Stimulated activated CD8-positive, alpha-beta memory T cell treated with anti-CD3 and anti-CD28 coated beads, Interleukin-4, amount 100 ng/mL, for 1 hour (primary cell): ENCODE measurements around the gene PPP1R9A.

Source experiments
- DNase-seq, 2 donors: peaks; one replicate each; pipeline ENCODE4 v3.0.0-alpha.2; 2020; ENCODE audit warnings: low read depth in 2 of 2, low spot score in 1 of 2

PPP1R9A gene

DNA sequence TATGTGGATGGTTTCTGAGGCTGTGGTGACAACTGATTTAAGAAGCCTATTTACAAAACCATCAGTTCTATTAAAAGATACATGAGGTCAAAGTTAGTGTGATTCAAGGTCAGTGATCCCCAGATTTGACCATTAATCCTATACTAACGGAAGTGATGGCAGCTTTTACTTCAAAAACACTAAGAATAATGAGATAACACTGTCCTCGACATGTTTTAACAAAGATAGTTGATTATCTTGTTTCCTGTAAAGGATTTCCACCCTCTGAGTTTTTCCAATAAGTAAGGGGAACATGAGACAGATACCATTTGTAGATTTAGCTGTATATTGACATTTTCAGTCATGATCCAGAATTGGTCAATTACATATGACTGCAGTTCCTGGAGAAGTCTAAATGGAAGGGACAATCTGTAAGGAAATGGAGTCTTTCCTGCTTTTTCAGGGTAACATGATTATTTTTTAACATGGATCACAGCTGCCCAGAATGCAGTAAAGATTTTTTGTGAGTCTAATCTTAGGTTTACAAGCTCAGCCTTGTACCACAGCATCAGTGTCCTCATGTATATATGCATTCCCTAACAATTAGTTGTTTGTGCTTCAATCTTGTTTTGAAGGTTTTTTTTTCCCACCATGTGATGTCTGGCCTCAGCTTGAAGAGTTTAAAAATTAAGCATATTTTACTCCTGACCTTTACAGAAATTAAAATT is 188.0 kb downstream of the PPP1R9A start:
- DNase-seq: no peak

DNA sequence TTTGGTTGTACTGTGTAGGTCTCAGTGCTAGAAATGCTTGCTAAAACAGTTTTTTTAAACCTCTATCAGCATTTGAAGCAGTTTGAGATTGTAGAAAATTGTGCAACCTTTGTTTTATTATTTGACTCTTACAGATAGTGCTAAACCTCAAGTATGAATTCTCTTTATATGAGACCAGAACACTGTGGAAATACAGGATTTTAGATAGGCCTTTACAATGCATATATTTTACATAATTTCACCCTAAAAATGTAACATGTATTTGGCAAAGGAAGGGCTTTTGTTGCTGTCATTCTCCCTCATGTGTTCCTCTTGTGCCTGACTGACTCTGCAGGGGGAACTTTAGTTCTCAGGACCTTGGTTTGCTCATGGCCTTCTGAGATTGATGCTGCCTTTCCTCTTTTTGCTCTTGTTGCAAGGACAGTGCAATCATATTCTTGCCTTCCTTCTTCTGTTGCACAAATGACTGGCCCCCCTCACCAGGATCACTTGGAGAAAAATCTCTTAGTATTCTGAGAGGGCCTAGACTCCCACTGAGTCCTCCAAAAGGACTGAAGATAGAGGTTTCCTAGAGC is 188.7 kb downstream of the PPP1R9A start:
- DNase-seq: no peak

DNA sequence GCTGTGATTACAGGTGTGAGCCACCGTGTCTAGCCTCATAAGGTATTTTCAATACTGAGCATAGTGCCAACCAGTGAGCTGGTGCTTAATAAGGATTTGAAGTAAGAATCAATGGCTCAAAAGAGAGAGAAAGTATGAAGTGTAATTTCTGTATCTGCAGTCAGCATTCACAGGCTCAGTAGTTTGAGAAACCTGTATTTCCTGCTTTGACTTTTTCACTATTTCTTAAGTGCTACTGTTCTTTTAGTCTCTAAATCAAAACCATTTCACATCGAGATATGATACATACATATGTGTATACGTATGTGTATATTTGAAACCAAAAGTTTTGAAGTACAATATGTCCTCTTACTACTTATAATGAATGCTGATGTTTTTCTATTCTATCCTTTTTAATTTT is 189.9 kb downstream of the PPP1R9A start:
- no peak for DNase-seq

DNA sequence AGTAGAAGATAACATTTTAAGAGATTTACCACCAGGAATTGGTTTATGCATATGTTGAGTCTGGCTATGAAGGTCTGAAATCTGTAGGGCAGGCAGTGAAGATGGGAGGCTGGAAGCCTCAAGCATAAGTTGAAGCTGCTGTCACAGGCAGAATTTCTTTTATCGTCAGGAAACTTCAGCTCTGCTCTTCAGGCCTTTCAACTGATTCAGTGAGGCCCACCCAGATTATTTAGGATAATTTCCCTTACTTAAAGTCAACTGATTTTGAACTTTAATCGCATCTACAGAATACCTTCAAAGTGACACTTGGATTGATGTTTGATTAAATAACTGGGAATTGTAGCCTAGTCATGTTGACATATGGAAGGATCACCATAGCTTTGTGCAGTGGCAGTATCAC is 190.5 kb downstream of the PPP1R9A start:
- DNase-seq: no peak

DNA sequence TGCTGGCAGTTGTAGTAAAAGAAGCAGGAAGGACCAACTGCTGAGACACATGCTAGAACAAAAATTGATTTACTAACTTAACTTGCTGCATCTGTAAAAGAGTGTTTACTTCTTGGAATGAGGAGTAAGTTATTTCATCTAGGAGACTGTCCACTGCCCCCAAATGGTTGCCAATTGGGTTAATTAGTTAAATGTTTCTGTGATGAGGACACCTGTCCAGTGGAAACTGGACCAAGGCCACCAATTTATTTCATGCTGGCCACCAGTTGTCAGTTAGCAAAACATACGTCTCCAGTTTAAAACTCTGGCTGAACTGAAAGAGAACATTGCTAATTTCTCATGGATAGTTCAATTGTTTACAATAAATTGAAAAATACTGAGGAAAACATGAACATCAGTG is 191.7 kb downstream of the PPP1R9A start:
- no peak for DNase-seq

DNA sequence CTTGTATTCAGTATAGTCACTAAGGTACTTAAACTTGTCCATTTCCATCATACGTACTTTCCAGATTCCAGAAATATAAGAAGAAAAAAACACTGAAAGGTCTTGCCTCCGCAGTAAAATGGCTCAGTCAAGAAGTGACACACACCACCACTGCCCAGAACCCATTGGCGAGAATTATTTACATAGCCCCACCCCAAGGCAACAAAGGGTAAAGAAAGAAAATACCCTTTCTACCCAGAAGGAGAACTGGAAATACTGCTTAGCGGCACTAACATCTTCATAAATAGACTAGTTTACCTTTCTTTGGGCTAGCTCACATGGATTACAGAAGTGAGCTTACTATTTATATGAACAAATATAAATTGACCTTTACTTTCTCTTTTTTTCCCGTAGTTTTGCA is 194.0 kb downstream of the PPP1R9A start:
- no peak for DNase-seq

DNA sequence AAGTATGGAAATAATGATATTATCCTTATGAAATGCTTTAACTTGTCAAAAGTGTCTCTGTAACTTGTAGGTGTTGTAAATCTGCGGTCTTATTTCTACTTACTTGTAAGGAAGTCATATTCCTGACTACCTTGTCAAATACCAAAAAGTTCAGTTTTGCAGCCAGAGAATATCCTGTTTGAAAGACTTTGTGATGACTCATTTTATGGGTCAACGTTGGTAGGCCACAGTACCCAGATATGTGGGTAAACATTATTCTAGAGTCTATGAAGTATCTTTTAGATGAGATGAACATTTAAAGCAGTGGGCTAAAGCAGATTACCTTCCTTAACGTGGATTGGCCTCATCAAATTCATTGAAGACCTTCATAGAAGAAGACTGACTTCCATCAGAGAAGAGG is 195.3 kb downstream of the PPP1R9A start:
- no peak for DNase-seq

DNA sequence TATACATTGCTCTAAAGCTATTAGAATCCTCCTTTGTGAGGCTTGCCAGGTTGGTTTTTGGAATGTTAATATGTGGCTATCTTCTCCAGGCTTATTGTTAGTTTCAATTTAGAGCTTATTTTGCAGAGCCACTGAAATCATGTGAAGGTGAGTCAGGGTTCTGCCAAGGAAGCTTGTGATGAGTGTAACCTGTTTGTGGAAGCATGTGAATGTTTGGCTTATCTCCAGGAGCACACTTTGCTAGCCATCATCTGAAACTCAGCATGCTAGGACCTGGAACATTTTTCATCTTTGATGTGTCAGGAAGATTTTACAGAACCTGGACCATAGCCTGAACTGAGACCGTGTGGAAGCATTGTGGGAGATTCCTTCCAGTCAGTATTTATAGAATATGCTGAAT is 197.3 kb downstream of the PPP1R9A start:
- DNase-seq: no peak

DNA sequence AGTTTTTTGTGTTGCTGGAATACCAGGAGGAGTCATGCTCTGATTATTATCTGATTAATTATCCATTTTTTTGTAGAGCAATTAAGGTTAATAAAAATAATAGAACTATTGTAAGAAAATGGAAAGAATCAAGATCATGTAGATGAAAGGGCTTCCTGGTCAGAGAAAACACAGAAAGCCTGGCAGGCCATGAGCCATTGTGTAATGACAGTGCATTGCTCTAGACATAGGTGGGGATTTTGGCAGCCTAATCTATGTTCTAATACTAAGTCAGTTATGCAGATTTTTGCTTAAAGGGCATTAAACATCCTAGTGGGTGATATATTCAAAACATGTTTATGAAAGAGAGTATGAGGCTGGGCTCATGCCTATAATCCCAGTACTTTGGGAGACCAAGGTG is 198.2 kb downstream of the PPP1R9A start:
- no peak for DNase-seq

DNA sequence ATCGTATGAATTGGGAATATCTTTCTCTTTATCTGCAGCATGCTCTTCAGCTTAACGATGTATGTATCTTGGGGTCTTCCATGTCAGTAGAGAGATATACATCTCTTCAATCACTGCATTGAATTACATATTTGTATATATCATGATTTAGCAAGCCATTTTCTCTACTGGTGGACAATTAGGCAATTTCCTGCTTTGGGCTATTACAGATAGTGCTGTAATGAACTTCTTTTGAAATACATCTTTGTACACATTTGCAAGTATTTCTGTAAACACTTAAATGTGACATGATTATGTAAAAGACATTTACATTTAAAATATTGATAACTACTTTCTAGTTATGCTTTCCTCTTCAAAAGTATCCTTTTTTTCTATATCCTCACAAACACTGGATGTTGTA is 199.0 kb downstream of the PPP1R9A start:
- no peak for DNase-seq

DNA sequence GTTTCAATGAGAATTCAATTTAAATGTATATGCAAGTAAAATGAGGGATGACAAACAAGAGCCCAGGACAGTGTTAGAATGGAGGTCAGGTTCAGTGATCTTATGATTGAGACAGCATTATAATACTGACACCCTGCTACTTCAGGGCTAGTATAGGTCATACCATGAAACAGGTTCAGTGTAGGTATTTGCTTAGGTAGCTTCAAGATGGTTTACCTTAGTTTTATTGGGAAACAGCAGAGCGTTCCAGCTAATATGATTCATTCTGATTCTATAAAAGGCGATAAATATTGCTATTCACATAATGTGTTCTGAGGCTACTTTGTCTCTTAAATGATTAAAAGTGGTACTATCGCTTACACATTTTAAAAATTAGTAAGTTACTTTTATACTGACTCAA is 203.3 kb downstream of the PPP1R9A start:
- DNase-seq: no peak

DNA sequence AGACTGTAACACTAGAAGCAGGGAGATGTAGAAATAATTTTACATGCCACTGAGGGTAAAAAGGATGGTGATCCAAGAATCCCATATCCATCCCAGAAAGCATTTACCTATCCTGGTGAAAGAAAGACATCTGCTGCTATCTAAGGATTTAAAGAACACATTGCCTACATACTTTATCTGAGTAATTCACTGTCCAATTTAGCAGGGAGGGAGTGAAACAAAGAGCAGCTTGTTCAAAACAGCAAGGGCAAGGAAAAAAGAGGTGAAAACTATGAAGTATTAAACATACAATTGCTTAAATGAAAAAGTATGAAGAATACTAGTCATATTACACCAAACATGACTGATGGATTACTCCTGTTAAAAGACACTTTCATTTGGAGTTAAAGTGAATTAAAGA is 206.2 kb downstream of the PPP1R9A start:
- no peak for DNase-seq

DNA sequence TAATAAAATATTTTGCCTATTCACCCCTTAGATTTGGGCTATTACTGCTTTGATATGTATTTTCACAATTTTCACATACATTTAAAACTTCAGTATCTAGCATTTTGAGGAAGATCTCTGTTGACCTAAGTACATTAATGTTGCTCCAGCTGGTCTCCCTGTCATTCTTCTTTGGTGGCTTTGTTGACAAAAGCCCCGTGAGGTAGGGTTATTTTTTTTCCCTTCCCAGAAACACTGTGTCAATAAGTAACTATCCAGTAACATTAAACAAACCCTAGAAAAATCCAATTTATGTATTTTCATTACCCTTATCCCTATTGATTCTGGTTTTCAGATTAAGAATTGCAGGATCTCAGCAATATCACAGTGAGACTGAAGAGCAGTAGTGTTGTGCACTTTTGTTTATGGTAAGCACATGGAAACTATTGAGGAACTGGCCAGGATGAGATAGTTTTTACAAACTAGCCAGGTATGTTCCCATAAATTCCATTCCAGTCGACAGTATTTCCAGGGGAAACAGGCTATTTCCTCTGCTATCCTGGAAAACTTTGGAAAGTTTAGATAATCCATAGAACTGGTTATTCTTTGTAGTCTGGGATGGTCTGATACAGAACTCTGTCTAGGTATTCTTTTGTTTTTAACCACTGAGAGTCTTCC is 218.8 kb downstream of the PPP1R9A start:
- DNase-seq: no peak

DNA sequence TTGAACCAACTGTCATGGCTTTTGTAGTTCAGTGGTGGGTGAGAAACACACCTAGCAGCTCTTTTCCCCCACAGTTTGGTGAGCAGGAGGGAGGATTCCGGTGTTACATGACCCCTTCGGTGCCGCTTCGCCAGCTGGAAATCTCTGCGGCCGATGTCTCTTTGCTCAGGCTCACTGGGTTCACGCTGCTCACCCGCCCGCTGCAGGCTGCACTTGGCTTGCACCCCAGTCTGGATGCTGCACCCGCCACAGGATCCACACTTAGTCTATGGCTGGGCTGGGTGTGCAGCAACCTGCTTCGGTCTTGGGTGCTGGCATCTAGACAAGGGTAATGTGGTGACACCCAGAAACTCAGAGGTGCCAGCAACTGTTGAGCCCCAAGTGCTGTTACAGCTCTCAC is 225.1 kb downstream of the PPP1R9A start:
- no peak for DNase-seq

DNA sequence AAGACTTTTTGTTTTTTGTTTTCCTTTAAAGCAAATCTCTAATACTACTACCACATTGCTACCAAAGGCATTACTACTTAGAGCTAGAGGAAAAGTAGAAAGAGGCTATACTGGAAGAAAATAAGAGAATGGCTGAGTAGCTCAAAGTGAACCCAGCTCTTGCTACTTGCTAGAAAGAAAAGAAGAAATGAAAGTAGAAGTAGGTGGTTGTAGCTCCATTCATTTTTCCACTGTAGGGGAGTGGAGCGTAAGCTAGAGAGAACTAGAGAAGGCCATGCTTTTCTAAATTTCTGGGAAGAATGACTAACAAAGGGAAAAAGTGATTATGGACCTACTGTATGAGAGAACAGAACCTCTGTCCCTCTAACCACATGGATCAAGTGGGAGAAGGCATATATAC is 232.5 kb downstream of the PPP1R9A start:
- DNase-seq: no peak

DNA sequence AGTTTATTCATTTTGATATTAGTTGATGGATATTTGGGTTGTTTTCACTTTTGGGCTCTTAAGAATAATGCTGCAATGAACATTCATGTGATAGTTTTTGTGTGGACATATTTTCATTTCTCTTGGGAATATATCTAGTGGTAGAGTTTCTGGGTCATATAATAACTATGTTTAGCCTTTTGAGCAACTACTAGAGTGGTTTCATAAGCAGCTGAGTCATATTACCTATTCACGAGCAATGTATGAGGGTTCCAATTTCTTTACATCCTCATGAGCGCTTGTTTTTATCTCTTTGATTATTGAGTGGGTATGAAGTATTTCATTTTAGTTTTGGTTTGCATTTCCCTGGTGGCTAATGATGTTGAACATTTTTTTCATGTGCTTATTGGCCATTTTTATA is 234.4 kb downstream of the PPP1R9A start:
- no peak for DNase-seq

DNA sequence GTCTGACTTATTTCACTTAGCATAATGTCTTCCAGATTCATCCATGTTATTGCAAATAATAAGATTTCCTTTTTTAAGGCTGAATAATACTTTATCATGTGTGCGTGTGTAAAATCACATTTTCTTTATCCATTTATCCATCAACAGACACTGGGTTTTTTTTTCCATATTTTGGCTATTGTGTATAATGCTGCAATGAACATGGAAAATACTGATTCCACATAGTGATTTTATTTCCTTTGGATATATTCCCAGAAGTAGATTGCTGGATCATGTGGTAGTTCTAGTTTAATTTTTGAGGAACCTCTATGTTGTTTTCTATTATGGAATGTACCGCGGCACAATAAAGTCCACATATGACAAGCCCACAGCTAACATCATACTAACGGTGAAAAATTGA is 236.9 kb downstream of the PPP1R9A start:
- no peak for DNase-seq

DNA sequence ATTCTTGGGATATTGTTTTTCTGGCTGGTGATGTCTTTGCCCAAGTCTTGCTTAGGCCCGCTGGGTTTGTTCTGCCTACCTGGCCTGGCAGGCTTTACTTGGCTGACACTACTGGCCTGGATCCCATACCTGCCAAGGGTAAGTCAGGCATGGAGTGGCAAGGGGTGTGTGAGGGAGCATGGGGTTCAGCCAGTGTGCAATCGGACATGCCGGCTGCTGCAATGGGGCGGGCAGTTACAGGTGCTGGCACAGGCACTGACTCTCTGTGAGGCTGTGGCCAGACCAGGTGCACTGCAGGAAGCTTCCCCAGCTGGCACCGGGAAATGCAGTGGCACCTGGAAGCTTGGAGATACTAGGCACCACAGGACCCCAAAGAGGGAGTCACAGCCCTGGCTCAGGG is 248.6 kb downstream of the PPP1R9A start:
- no peak for DNase-seq

DNA sequence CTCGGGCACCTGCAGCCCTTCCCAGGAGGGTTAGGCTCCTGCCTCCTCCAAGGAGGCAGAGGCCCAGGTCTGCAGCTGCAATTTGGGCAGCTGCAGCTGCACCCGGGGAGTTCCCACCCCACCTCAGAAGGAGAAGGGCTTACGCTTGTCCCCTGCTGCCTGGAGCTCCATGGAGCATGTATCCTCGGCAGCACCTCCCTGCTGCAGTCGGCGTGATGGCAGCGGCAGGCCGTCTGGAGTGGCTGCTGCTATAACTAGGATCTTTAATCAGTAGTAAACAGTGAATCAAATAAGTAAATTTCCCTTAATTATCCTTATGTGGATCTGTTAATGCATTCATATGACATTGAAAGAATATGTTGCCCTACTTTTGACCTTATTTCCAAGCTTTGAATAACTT is 250.0 kb downstream of the PPP1R9A start:
- DNase-seq: no peak

DNA sequence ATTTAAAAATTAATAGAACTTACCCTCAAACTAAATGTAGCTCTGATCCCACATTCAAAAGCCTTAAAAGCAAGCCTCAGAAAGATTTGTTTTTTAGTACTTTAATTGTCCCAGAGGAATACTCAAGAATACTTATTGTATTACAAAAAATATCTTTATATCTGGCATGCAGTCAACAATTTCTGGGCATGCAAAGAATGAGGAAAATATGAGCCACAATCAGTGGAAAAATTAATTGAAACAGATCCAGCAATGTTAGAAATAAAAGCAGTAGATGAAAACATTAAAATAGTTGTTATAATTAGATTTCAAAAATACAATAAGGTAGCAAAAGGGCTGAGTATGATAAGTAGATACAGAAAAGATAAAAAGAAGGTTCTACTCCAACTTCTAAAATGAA is 262.3 kb downstream of the PPP1R9A start:
- DNase-seq: no peak

DNA sequence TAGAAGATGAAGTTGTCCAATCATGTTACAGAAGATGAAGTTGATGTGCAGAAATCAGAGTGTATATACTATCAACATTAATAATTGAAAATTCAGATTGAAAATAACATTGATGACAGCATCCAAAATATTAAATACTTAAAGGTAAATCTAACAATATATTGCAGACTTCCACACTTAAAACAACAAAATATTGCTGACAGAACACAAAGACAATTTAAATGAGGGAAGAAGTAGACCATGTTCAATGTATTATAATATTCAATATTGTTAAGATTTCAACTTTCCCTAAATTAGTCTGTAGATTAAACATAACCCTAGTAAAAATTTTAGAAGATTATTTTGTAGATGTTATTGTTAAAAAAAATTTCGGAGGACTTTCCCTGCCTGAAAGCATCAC is 265.0 kb downstream of the PPP1R9A start:
- no peak for DNase-seq

DNA sequence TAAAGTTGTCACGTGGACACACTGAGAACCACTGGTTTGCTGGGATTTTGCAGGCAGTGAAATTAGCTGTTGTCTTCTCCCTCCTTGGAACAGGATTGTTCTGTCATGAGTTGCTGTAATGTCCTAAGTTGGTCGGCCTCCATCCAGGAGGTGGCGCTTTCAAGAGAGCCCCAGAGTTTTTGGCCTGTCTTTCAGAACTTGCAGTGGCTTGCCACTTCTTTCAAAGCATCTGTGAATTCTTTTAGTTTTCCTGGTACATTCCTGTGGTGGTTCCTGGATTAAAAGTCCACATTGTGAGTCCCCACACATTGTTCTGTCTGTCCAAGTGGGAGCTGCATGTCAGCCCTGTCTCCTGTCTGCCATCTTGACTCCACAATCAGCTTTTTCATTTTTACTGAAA is 283.1 kb downstream of the PPP1R9A start:
- DNase-seq: no peak

DNA sequence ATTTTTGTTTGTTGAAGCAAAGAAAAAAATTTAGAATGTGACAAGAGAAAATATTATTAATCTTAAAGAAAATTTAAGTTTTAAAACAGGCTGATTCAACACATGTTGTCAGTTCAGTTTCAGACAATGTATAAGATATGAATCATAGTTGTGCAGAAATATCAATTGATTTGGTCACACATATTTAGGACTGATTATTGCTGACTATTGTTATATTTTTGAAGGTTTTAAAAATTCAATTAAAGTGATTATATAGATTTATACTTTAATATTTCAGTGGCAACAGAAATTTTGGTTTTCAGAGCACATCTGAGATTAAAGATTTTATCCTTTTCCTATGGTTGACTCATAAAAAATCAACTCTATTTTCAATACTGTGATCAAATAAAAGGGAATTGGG is 284.4 kb downstream of the PPP1R9A start:
- no peak for DNase-seq
